GM19324 (cell line): Measurements from ENCODE around the gene TMPRSS5.
"Not testable (repeated sequence)": the region's sequence is repeated elsewhere in the genome, so short reads cannot be mapped to it uniquely, and the experiment has no call there.

Source experiments
- ATAC-seq: cut with Tn5 transposase; IDR thresholded peaks from one replicate; pipeline ENCODE4 v1.9.1; 2021; ENCODE audit warnings: mild to moderate bottlenecking, moderate library complexity; ENCODE audit not compliant: unreplicated experiment, low FRiP score

The TMPRSS5 gene

GRCh38 chr11:113705871-113706655 lies at the start of gene TMPRSS5:
TMPRSS5 (minus strand) TSS chr11:113706308; CDS start chr11:113706224, 84 bp downstream.
- ATAC-seq = no peak

DNA sequence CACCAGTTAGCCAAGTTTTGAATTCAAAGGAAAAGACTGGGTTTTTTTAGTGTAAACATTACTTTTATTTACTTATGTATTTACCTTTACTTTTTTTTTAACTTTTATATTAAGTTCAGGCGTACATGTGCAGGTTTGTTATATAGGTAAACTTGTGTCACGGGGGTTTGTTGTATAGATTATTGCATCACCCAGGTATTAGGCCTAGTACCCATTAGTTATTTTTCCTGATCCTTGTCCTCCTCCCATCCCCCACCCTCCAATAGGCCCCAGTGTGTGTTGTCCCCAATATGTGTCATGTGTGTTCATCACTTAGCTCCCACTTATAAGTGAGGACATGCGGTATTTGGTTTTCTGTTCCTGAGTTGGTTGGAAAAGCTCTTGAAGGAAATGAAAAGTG lies 46.8 kb upstream of the TMPRSS5 start:
- ATAC-seq = no peak

GRCh38 chr11:113736323-113736722 lies 30.2 kb upstream of the TMPRSS5 start:
- no peak for ATAC-seq

DNA sequence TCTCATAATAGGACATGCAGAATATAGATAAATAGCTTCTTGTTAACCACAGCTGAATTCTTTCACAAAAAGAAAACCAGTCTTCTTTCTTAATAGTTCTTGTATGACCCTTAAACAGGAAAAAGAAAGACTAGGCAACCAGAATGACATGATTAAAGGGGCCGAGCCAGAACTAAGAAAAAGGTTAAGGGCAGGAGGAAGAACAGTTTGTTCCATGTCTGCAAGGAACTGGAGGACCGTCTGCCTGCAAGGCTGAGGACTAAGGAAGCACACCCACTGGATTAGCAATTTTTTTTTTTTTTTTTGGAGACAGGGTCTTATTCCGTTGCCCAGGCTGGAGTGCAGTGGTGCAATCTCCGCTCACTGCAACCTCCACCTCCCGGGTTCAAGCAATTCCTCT lies 26.0 kb upstream of the TMPRSS5 start:
- ATAC-seq = no peak

DNA sequence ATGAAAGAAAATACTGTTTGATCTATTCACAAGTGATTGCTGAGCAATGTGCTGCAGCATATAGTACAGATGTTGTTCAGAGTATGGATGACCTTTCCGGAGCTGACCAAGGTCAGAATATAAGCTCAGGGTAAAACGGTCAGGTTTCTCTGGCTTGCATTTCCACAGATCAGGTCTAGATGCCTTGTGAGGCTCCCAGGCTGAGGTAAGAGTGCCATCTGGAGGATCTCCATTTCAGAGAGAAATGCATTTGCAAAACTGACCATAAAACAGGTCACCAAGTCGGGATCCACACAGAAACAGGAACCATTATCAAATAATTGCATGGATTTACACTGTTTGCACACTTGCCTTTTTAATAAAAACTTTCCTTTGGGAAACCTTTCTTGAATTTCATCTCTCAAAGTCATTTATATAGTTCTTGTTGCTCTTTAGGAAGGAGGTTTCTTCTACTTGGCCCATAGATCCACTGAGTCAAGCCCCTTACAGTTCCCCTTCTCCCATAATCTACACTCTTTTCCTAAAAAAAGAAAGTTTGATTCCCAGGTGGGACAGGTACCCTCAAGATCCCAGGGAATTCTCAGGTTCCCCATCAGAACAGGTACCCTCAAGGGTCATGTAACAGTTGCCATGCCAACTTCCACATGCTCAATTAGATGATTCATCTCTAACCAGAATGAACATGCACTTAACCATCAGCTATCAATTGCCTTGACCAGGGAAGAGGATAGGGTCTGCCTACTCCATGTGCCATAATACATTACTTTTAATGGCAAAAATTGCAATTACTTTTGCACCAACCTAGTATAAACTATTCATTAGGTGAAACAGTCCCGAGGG lies 25.0 kb upstream of the TMPRSS5 start:
- no peak for ATAC-seq

- ATAC-seq = no peak
Observed at GRCh38 chr11:113729456-113729855, 23.3 kb upstream of the TMPRSS5 start.

DNA sequence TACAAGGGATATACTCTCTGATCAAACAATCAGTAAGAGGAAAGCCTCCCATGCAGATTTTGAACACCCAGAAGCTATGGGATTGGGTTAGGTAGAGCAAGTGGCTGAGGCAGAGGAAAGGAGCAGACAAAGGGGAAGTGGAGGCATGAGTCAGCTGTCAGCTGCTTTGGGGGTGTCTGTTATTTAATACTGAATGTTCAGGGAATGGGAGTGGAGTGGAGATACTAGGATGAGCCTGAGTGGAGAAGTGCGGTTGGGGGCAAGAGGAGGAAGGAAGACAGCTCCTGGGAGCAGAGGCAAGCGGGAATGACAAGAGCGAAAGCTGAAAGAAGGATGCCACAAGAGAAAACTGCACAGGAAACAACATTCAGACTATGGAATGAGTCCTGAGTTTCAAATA lies 22.7 kb upstream of the TMPRSS5 start:
- ATAC-seq = no peak

DNA sequence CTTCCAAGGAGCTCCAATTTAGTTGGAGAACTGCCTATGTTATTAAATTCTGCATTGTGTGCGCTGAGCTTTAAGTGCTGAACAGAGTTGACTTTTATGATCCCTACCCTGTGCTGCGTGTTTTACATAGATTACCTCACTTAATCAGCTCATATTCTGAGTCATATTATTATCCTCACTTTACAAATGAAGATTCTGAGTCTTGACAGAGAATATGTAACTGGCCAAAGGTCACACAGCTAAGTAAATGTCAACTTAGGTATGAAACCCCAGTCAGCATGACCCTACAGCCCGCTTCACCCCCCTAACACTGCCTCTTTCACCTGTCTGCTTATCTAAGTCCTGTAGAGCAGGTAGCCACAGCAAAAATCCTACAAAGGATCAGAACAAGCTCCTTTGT lies 19.8 kb upstream of the TMPRSS5 start:
- no peak for ATAC-seq

DNA sequence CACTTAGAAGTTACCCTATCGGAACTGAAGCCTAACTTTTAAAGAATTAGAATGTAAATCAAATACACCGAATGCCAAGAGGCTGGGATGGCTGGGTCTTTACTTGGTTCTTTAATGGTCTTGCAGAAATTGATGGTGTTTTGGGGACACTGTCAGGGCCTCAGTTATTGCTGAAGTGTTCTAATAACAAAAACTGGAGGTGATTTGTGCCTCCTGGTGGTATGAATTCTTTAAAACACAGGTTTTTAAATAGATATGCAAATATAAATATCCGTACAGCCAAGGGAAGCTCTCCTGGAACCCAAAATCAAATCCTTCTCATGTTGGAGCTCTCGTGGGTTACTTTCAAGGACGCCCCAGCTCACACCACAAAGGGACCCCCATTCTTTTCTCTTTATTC lies 19.3 kb upstream of the TMPRSS5 start:
- no peak for ATAC-seq

DNA sequence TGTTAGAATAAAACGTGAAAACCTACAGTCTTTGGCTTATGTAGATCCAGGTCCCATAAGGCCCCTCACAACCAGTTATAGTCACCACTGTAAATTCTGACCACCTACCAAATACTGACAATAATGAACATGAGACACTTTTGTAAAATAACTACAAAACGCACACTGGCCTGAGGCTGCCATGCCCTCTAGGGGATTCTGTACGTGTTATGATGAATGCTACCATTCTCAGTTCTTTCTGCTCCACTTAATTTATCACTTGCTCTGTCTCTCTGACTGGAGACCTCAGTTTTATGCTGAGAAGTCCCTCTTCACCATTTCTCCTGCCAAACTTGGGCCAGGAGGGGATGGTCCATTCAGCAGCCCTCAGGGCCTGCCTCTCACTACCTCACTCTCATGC lies 18.7 kb upstream of the TMPRSS5 start:
- ATAC-seq = no peak

- ATAC-seq = no peak
Observed at GRCh38 chr11:113723787-113724186, 17.7 kb upstream of the TMPRSS5 start.

- ATAC-seq = no peak
Observed at GRCh38 chr11:113722934-113723333, 16.8 kb upstream of the TMPRSS5 start.

DNA sequence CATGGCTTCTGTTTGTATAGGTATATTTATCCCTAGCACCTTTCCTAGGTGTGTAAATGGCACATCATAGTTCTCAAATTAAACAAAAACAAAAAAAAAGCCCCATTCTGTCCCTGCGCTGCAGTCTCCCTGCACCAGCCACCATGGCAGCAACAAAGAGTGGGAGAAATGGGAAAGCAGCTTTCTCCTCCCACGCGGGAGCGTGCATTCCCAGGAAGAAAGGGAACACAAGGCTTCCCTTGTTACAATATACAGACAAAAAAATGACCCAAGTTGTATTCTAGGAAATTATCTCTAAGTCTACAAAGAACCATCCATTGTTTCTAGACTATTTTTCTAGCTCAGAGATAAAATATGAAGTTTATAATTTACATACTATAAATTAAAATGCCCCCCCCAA lies 16.1 kb upstream of the TMPRSS5 start:
- no peak for ATAC-seq

GRCh38 chr11:113721462-113722066 lies 15.5 kb upstream of the TMPRSS5 start:
- no peak for ATAC-seq

GRCh38 chr11:113720478-113720877 lies 14.4 kb upstream of the TMPRSS5 start:
- not testable (repeated sequence) for ATAC-seq

DNA sequence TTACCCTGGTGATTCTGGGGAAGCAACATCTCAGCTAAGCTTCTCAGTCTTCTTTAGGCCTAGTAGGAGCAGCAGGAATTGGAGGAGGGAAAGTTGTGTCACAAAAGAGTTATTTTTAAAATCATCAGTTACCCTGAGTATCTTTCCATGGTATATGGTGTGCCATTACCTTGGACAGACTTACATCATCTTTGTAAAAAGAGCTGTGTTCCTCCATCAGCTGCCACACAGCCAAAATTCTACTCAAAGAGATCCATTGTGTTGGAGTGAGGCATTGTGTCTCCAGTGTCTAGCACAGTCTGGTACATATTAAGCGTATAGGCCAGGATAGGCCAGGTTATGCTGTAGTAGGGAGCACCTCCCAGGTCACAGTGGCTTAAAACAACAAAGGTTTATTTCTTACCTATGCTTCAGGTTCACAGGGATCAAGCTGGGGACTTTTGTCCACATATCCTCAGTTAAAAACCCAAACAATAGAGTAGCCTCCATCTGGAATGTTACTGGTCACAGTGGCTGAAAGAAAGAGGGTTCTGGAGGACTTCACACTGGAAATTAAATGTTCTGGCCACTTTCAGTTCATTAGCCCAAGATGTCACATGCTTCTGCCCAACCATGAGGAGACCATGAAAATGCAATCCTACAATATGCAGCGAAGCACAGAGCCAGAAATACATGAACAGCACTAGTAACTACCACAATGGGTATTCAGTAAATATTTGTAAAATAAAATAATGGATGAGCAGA lies 9.9 kb upstream of the TMPRSS5 start:
- no peak for ATAC-seq

DNA sequence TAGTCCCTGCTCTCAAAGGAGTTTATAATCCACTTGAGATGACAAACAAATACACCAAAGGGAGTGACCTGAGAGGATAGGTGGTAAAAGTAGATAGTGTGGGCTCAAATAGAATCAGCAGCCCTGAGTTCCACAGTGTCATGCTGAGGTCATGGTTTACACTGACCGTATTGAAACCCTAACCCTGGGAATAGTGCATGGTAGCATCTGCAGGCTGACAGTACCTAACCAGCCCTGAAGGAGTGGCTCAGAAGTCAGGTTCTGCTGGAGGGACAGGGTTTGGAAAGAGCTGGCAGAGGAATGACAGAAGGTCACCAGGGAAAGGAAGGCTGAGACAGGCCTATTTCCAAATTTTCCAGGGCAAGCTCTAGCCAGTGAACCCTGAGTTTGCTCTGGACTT lies 9.2 kb upstream of the TMPRSS5 start:
- no peak for ATAC-seq

- no peak for ATAC-seq
Observed at GRCh38 chr11:113710989-113711388, 4.9 kb upstream of the TMPRSS5 start.

DNA sequence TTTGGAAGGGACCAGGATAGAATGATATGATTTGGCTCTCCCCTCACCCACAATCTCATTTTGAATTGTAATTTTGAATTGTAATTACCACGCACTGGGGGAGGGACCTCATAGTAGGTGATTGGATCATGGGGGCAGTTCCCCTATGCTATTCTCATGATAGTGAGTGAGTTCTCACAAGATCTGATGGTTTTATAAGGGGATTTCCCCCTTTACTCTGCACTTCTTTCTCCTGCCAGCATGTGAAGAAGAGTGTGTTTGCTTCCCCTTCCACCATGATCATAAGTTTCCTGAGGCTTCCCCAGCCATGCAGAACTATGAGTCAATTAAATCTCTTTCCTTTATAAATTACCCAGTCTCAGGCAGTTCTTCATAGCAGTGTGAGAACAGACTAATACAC lies 2.6 kb downstream of the TMPRSS5 start:
- not testable (repeated sequence) for ATAC-seq

DNA sequence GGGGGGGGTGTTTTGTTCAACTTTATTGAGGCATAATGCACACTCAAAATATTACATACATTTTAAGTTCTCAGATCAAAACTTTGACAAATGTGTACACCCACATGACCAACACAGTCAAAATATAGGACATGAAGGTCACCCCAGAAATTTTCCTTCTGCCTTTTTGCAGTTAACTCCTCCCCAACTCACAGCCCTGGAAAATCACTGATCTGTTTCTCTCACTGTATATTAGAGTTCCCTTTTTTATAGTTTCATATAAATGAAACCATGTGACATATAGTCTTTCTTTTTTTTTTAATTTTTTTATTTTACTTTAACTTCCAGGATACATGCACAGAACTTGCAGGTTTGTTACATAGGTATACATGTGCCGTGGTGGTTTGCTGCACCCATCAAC lies 4.6 kb downstream of the TMPRSS5 start:
- ATAC-seq = no peak

- ATAC-seq = no peak
Observed at GRCh38 chr11:113698515-113698914, 7.6 kb downstream of the TMPRSS5 start.
